Gastrocnemius medialis (tissue), 4 donors: Measurements from ENCODE around the gene NDNF. TPM values are rescaled to one million over a fixed set of nuclear protein-coding genes. Genes with fewer than 3 reads are reported as not detected.

Source experiments
- ATAC-seq, 2 donors: fragments of 150-250 bp; one replicate each; pipeline ENCODE4 v1.9.1; 2016
- DNase-seq, 2 donors: peaks; one replicate each; pipeline ENCODE4 v3.0.0-alpha.2; 2019
- H3K27ac ChIP-seq, 4 donors: fragments of 200-600 bp; sonication (generic); 1 replicate in 1 of 4; 2 replicates in 3 of 4; pipeline ENCODE4 v1.5.1; 2016 to 2018; ENCODE audit warnings: mild to moderate bottlenecking in 2 of 4, moderate library complexity in 1 of 4
- H3K27me3 ChIP-seq, 3 donors: fragments of 200-600 bp; sonication (generic) in 2 of 3; 1 replicate in 1 of 3; 2 replicates in 2 of 3; pipeline versions ENCODE4 v1.5.1 to v1.6.0; 2016 to 2019; ENCODE audit warnings: mild to moderate bottlenecking in 1 of 3, moderate library complexity in 1 of 3
- H3K36me3 ChIP-seq, 2 donors: fragments of 200-600 bp; sonication (generic) in 1 of 2; one replicate each; pipeline ENCODE4 v1.5.1; 2017 to 2018
- H3K4me1 ChIP-seq, 2 donors: fragments of 200-600 bp; sonication (generic) in 1 of 2; one replicate each; pipeline ENCODE4 v1.5.1; 2016 to 2017; ENCODE audit warnings: mild to moderate bottlenecking in 2 of 2
- H3K4me3 ChIP-seq, 4 donors: fragments of 200-600 bp; sonication (generic) in 3 of 4; 1 replicate in 1 of 4; 2 replicates in 3 of 4; pipeline ENCODE4 v1.5.1; 2016 to 2019; ENCODE audit warnings: mild to moderate bottlenecking in 2 of 4
- H3K9me3 ChIP-seq, 3 donors: fragments of 200-600 bp; sonication (generic) in 2 of 3; 1 replicate in 1 of 3; 2 replicates in 2 of 3; pipeline ENCODE4 v1.5.1; 2016 to 2019
- POLR2A ChIP-seq, 2 donors: fragments of 450-650 bp; IDR thresholded peaks; one replicate each; pipeline ENCODE4 v1.6.1; 2017; ENCODE audit warnings: antibody characterized with exemption in 2 of 2, mild to moderate bottlenecking in 2 of 2, moderate library complexity in 2 of 2
- in situ Hi-C, 4 donors: fragments of 200-750 bp; cut with MboI; loops; one replicate each; pipeline versions ENCODE4 v1.15.0 to v1.8.0; 2017; ENCODE audit warnings: low sequenced_read_pairs in 4 of 4
- intact Hi-C: fragments of 100-400 bp; cut with DNase I; formaldehyde crosslinking; loops from one replicate; pipeline ENCODE4 v1.15.1; 2023; ENCODE audit warnings: low total_unique reads
- total RNA-seq, 4 donors: library from RNA; depleted of rRNA; stranded (reverse); fragments of >200 nt; gene quantifications; one replicate each; pipeline versions ENCODE4 v1.1.0 to v1.2.3, GENCODE V29; 2016
- TF ChIP-seq, protein P1 (sequence below), 5 experiments: fragments of 450-650 bp in 3 of 5; fragments of 200-600 bp in 2 of 5; sonication (generic) in 2 of 5; IDR thresholded peaks in 4 of 5; conservative IDR thresholded peaks in 1 of 5; 1 replicate in 4 of 5; 2 replicates in 1 of 5; pipeline ENCODE4 v1.5.1; 2016 to 2019; ENCODE audit warnings: antibody characterized with exemption in 5 of 5, mild to moderate bottlenecking in 3 of 5, moderate library complexity in 3 of 5

The NDNF gene
- total RNA-seq, 4 donors from 2014 or later = 2.6 to 8.1 (median 4.5) TPM

GRCh38 chr4:121007660-121008059 lies 64.7 kb downstream of the NDNF start:
- in situ Hi-C loops (no loop called here), intact Hi-C loops (no loop called here)
- H3K27me3 ChIP-seq = no peaks in the 10 kb centered on the region
- DNase-seq (no peak), ATAC-seq (no peak)
- H3K4me3 ChIP-seq = no peak overlapping the region
- no peaks in the 10 kb centered on the region for H3K9me3 ChIP-seq
- H3K36me3 ChIP-seq = no peaks in the 10 kb centered on the region
- no peaks in the 10 kb centered on the region for H3K4me1 ChIP-seq
- H3K27ac ChIP-seq = no peak overlapping the region
- TF ChIP-seq, protein P1, sequence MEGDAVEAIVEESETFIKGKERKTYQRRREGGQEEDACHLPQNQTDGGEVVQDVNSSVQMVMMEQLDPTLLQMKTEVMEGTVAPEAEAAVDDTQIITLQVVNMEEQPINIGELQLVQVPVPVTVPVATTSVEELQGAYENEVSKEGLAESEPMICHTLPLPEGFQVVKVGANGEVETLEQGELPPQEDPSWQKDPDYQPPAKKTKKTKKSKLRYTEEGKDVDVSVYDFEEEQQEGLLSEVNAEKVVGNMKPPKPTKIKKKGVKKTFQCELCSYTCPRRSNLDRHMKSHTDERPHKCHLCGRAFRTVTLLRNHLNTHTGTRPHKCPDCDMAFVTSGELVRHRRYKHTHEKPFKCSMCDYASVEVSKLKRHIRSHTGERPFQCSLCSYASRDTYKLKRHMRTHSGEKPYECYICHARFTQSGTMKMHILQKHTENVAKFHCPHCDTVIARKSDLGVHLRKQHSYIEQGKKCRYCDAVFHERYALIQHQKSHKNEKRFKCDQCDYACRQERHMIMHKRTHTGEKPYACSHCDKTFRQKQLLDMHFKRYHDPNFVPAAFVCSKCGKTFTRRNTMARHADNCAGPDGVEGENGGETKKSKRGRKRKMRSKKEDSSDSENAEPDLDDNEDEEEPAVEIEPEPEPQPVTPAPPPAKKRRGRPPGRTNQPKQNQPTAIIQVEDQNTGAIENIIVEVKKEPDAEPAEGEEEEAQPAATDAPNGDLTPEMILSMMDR (IDR thresholded peaks at IDR 0.05 in 4 of 5, conservative IDR thresholded peaks at IDR 0.05 in 1 of 5) = no peak
- no peak for TF ChIP-seq POLR2A (IDR thresholded peaks at IDR 0.05)

- in situ Hi-C loops = no loop called here
- TF ChIP-seq, protein P1 (IDR thresholded peaks at IDR 0.05 in 4 of 5, conservative IDR thresholded peaks at IDR 0.05 in 1 of 5) = no peak
- no peak for TF ChIP-seq POLR2A (IDR thresholded peaks at IDR 0.05)
- Histone ChIP-seq H3K36me3 (no peaks in the 10 kb centered on the region), H3K4me1 (no peaks in the 10 kb centered on the region), H3K27me3 (no peaks in the 10 kb centered on the region), H3K4me3 (no peak overlapping the region), H3K9me3 (no peaks in the 10 kb centered on the region), H3K27ac (no peak overlapping the region)
- ATAC-seq (no peak), DNase-seq (no peak)
- intact Hi-C loops = no loop called here
Observed at GRCh38 chr4:121003863-121004262, 68.5 kb downstream of the NDNF start.

DNA sequence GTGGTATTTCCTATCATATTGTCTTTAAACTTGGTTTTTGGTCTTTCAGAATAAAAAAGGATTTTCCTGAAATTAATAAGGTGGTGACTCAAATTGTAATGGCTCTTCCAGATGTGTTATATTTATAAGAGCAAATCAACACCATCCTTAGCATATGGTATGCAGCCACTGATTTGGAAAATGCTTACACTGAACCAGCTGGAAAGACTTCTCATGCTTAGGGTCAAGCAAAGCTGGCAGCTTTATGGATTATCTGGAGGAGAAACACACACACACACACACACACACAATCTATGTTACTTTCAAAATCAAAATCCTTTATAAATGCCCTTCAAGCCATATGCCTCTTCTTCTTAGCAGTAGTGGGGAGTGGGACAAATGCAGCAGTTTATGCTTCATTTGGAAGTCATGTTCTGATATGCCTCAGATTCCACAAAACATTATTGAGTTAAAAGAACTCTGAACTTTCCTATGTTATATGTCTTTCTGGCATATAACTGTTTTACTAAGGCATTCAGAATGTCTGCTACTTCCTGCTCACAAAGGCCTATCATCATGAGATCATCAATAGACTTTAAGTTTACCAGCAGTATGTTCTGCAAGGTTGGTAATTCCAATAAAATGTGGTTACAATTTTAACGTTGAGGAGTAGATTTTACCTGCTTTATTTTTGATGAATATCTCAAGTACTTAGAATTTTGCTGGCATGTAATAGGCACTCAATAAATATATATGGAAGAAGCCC lies 76.9 kb downstream of the NDNF start:
- in situ Hi-C loops (no loop called here), intact Hi-C loops (no loop called here)
- Histone ChIP-seq H3K9me3 (no peaks in the 10 kb centered on the region), H3K27me3 (no peaks in the 10 kb centered on the region), H3K36me3 (no peaks in the 10 kb centered on the region), H3K4me3 (no peak overlapping the region), H3K4me1 (no peaks in the 10 kb centered on the region), H3K27ac (no peak overlapping the region)
- DNase-seq (no peak), ATAC-seq (no peak)
- TF ChIP-seq, protein P1 (IDR thresholded peaks at IDR 0.05 in 4 of 5, conservative IDR thresholded peaks at IDR 0.05 in 1 of 5) = no peak
- no peak for TF ChIP-seq POLR2A (IDR thresholded peaks at IDR 0.05)

GRCh38 chr4:120994521-120994920 lies 77.8 kb downstream of the NDNF start:
- H3K36me3 ChIP-seq = no peaks in the 10 kb centered on the region
- in situ Hi-C loops (no loop called here), intact Hi-C loops (no loop called here)
- no peaks in the 10 kb centered on the region for H3K4me1 ChIP-seq
- no peaks in the 10 kb centered on the region for H3K27me3 ChIP-seq
- no peak for TF ChIP-seq POLR2A (IDR thresholded peaks at IDR 0.05)
- H3K9me3 ChIP-seq = no peaks in the 10 kb centered on the region
- DNase-seq = no peak
- H3K4me3 ChIP-seq = no peak overlapping the region
- ATAC-seq = no peak
- no peak overlapping the region for H3K27ac ChIP-seq

DNA sequence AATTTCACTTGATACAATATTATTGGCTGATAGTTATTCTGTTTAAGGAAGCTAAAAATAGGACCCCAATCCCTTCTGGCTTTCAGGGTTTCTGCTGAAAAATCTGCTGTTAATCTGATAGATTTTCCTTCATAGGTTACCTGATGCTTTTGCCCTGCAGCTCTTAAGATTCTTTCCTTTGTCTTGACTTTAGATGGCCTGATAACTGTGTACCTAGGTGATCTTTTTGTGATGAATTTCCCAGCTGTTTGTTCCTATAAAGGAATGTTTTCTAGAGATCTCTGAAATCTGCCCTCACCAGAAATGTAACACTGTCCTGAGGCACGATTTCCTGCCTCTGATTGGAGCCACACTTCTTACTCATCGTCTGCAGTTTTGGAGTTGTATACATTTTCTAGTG lies 80.5 kb downstream of the NDNF start:
- H3K36me3 ChIP-seq = no peaks in the 10 kb centered on the region
- no peaks in the 10 kb centered on the region for H3K27me3 ChIP-seq
- H3K27ac ChIP-seq = no peak overlapping the region
- no peaks in the 10 kb centered on the region for H3K4me1 ChIP-seq
- ATAC-seq (no peak), DNase-seq (no peak)
- TF ChIP-seq POLR2A (IDR thresholded peaks at IDR 0.05) = no peak
- TF ChIP-seq, protein P1 (IDR thresholded peaks at IDR 0.05 in 4 of 5, conservative IDR thresholded peaks at IDR 0.05 in 1 of 5) = no peak
- H3K4me3 ChIP-seq = no peak overlapping the region
- intact Hi-C loops (no loop called here), in situ Hi-C loops (no loop called here)
- no peaks in the 10 kb centered on the region for H3K9me3 ChIP-seq
